ENCODE results near the gene CMTM2.
"Not testable (repeated sequence)": the region's sequence is repeated elsewhere in the genome, so short reads cannot be mapped to it uniquely, and the experiment has no call there.

Gene CMTM2

DNA sequence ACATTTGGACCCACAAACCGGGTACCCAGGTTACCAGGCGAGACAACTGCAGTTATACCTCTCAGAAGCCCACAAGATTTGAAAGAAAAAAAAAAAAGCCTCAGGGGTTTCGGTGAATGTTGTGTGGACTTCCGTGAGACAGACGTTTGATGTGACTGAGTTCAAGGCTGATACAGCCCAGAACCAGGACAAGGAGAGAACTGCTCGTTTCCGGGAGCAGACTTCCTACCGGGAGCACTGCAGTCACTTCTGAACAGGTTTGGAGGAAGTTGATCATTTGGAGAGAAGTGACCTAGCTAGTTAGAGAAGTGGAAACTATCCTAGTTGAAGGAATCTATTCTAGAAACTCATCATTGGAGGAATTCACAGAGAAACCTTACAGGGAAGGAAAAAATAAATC is 26.0 kb upstream of the CMTM2 start:
- no peak for DNase-seq

DNA sequence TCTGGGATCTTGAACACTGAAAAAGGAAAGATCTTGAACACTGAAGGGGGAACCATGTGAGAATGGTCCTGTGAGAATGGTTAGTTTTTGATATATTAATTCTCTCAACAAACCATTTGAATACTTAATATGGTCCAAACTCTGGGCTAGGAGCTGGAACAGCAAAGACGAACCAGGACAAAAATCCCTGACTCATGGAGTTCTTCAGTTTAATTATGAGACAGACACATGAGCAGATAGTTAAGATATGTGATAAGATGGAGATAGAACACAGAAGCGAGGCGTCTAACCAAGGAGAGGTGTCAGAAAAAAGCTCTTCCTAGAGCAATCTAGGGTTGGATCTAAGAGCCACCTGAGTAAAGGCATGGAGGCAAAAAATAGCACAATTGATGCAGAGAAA is 25.2 kb upstream of the CMTM2 start:
- DNase-seq: no peak

DNA sequence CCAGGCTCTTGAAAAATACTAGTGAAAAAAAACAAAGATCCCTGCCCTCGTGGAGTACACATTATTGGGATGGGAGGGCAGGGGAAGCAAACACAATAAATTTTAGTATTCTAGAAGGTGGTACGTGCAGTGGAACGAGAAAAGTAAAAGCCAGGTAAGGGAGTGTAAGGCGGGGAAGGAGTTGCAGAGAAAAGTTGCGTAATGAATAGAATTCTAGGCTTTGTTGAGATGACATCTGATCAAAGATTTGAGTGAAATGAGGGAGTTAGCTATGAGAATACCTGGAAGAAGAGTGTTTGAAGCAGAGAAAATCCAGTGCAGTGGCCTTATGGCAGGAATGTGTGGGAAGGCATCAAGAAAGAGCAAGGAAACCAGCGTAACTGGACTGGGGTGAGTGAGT is 24.8 kb upstream of the CMTM2 start:
- no peak for DNase-seq

GRCh38 chr16:66560107-66560506 is 19.2 kb upstream of the CMTM2 start:
- no peak for DNase-seq

DNA sequence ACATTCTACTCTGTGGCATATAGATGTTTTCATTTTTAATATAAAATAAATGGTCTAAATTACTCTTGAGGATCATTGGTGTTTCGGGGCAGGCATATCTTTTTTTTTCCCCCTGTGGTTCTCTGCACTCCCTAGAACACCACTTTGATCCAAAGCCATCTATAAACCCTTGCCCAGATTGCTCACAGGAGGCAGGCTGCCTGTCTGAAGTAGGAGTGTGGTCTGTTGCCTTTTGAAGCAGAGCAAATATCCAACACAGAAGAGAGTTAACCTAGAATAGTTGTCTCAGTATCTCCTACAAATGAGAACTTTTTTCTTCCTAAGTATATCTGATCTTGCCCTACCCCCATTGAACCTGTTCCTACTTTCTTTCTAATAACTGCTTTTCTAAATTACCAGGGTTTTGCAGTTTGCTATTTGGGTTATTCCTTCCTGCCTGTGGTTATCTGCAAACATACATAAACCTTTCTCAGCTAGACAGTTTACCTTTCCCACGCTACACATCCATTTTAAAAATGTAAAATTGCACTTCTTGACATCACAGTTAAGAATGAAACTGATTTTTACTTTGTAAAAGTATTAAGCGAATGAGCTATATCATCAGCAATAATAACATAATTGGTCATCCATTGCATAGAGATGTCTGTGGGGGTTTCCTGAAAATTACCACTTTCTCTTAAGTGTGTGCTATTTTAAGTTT is 17.7 kb upstream of the CMTM2 start:
- no peak for DNase-seq

DNA sequence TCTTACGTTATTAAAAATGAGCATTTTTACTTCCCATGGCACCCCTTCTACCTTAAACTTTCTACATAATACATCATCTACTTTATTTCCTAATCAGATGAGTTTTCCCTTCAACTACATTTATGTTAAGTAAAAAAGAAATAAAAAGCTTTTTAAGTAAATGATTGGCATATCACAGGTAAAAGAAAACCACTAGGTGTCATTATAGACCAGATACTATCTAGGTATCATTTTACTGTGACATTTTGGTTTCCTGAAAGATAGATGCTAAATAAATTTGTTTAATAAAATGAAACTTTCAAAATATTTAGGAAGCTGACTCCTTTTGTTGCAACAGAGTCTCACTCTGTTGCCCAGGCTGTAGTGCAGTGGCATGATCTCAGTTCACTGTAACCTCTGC is 16.9 kb upstream of the CMTM2 start:
- no peak for DNase-seq

DNA sequence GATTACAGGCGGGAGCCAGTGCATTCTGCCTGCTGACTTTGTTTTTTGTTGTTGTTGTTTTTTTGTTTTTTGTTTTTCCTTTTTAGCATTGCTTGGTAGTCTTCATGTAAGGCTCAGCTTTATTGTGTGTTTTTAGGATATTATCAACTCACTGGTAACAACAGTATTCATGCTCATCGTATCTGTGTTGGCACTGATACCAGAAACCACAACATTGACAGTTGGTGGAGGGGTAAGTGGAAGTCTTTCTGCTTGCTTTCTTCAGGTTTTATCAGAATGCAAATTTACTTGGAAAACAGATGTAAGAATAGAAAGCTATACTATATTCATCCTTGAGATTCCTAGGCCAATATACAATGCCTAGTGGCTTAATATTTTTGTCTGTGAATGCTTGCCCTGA is 16.3 kb upstream of the CMTM2 start:
- DNase-seq: no peak

DNA sequence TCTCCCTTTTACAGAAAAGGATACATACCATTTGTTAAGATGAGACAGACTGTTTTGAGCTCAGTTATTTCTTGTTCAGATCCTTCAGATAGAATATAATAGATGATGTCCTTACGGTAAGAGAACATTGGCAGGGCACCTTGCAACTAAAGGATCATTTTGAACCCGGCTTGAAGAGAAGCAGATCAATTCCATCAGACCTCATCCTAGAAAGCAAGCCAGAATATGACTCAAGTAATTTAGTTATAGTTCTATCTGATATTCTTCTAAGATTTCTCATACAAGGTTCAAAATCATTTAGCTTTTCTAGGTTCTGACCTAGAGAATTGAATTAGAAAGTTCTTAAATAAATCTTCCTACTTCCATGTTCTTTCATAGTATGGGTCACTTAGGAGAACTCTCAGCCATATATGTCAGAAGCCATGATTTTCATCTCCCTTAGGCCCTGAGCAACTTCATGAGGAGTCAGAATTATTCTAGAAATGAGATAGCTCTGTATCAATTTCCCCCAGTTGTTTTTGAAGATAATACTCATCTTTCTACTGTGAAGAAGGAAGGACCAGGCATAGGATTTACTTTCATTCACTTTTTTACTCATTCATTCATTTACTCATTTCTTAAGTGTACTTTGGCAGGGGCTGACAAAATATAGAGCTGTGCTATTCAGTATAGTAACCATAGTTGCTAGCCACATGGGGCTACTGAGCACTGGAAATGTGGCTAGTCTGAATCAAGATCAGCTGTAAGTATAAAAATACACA is 15.5 kb upstream of the CMTM2 start:
- DNase-seq: no peak

DNA sequence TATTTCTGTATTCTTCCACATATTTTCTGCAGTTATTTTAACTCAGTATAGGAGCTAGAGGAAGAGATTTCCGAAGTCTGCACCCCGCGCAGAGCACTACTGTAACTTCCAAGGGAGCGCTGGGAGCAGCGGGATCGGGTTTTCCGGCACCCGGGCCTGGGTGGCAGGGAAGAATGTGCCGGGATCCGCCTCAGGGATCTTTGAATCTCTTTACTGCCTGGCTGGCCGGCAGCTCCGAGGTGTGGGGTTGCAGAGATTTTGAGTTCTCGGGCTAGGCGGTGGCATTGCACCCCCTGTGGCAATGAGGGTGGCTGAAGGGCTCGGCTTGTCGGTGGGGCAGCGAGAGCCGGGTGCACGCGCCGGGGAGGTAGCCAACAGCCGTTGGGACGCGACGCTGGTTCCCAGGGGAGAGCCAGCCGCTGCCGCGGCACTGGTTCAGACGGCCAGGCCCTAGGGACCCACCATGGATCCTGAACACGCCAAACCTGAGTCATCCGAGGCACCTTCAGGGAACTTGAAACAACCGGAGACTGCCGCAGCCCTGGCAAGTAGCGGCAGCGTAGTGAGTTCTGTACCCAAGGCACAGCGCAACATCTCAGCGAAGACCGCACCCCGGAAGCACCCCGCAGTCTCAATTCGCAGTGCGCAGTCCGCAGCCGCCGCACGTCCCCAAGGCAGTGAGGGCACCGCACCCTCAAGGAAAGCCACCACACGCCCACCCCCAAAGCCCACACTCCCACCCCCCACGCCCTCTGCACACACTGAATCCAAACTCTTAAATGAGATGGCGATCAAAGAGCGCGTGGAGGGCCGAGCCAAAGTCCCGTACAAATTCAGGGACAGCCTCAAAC is 13.0 kb upstream of the CMTM2 start, which contains the start of gene CMTM1:
Gene CMTM1, plus strand, starts transcription at position 389 of the 851 bp plus-strand sequence. Its CDS starts 75 bp downstream, at position 464.
- DNase-seq: no peak

- DNase-seq: not testable (repeated sequence)
These were observed 12.0 kb upstream of the CMTM2 start for GRCh38 chr16:66567270-66567669.

DNA sequence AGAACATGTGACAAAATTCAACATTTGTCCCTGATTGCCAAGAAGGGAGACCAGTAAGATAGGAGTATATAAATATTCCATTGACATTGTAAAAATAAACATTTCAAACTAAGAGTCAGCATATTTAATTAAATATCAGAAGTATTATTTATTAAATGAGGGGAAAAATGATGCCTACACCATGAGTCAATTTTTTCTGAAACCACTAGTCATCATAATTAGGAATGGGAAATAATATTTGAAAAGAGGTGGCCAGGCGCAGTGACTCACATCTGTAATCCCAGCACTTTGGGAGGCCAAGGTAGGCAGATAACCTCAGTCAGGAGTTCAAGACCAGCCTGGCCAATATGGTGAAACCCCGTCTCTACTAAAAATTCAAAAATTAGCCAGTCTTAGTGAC is 10.9 kb upstream of the CMTM2 start:
- no peak for DNase-seq

- DNase-seq: no peak
These were observed 10.1 kb upstream of the CMTM2 start for GRCh38 chr16:66569131-66569530.

DNA sequence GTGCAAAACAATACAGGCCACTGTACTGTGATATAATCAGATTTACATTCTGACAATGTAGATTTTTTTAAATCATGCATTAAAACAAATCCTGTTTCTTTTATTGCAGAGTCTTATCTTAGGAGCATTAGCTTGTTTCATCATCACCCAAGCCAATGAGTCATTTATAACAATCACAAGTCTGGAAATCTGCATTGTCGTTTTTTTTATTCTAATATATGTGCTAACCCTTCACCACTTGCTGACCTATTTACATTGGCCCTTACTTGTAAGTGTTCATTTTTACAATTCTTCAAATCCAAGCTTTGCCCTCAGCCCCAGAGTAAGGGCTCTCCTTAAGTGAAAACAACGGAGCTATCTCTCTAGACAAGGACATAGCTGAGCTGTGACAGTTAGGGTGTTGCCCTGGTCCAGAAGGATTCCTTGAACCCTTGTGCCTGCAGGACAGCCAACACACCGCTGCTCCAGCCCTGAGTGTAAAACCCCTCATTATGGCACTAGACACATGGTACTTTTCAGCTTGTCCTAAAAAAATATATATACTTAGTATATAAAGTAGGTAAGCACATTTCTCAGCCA is 9.3 kb upstream of the CMTM2 start:
- no peak for DNase-seq

DNA sequence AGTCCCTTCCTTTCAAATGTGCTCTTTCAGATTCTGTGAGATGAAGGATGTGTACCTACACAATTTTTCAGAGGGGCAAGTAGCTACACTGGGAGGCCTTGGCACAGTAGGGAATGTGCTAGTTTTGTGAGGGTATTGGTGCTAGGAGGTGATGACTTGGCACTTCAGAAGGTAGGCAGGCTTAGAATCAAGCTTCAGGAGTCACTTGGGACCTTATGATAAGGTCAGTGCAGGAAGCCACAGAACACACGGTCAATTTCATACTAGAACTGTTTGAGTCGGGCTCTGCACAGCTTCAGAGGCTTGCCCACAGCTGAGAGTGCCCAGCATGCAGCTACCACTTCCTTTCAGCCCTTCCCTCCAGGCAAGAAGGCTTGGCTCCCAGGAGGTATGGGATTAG is 6.9 kb upstream of the CMTM2 start:
- no peak for DNase-seq

GRCh38 chr16:66574081-66574480 is 5.2 kb upstream of the CMTM2 start:
- DNase-seq: no peak

DNA sequence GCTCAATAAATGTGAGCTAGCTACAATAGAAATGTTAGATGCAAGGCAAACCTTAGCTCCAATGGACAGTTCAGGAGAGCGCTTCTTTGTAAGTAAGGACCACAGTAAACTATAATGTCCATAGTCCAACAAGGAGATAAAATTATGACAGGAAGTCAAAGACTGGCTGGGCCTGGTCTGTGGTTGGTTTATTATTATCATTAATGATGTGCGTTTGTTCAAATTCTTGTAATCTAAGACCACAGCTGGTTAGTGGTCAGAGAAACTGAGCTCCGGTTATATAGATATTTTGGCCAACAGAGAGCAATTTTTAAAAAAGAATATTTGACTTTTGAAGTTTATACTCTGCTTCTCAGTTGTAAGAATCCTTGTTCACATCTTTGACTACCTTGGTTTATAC is 4.7 kb upstream of the CMTM2 start:
- no peak for DNase-seq

- DNase-seq: no peak
These were observed 4.2 kb upstream of the CMTM2 start for GRCh38 chr16:66575060-66575459.

DNA sequence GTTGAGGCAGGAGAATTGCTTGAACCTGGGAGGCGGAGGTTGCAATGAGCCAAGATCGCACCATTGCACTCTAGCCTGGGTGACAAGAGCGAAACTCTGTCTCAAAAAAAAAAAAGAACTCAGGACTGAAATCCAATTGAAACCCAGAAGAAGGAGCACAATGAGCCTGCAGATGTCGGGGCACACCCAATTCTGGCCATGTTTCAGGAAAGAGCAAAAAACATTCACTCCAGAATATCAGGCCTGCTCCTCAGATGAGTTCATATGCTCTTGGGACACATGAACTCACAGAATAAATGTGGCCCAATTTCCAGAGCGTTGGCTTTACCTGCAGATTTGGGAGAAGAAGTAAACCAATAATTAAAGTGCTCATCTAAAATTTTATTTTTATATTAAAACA is 3.0 kb upstream of the CMTM2 start:
- DNase-seq: no peak

GRCh38 chr16:66580605-66581209 is 1.4 kb downstream of the CMTM2 start:
- no peak for DNase-seq

- no peak for DNase-seq
These were observed 2.1 kb downstream of the CMTM2 start for GRCh38 chr16:66581246-66581952.

GRCh38 chr16:66585481-66586239 is 6.4 kb downstream of the CMTM2 start:
- DNase-seq: no peak
